ENCODE measurements around the gene UBAP1L. TPM values are rescaled to one million over a fixed set of nuclear protein-coding genes. Genes with fewer than 3 reads are reported as not detected.
A peak's percentile ranks its signal among the peaks of the same experiment; 100 is the strongest.
"Not testable (repeated sequence)": the region's sequence is repeated elsewhere in the genome, so short reads cannot be mapped to it uniquely, and the experiment has no call there.

Gene UBAP1L
- polyA plus RNA-seq, 10 donors, result 2.4 to 6.6 (median 4.1) TPM

DNA sequence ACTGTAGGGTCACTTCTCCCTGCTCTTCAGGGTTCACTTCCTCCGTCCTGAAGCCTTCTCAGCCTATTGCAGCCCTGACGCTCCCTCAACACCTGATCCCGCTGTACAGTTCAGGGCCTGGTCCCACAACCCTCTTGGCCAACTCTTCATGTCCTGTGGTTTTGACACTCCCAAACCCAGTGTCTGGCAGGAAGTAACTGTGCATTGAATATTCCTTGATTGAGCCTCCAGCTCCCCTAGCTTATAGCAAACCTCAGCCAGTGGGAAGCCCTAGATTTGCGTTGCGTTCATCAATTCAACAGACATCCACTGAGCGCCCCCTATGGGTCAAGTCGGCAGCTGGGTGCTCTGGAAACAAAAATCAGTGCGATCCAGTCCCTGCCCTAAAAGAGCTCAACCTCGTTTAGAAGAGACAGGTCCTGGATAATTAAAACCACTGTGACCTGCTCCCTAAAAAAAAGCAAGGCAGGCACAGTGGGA lies 13.5 kb downstream of the UBAP1L start:
- DNase-seq, result peak; percentile 59 to 86 (median 79)

DNA sequence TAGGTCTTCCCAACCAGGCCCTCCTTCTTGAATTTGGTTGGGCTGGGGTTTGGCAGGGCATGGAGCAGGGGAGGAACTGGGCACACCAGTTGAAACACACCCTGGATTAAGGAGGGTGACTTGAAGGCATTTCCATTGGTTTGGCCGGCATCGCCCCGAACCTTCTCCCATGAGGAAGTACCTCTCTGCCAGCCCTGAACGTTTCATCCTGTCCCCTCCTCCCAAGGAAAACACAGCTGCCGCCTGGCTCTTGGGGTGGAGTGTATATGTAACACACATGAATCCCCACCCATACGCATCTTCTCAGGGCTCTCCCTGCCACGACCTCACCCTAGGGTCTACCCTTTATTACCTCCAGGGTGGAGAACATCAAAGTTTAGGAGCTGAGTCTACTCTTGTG lies 14.6 kb downstream of the UBAP1L start:
- no peak for DNase-seq

DNA sequence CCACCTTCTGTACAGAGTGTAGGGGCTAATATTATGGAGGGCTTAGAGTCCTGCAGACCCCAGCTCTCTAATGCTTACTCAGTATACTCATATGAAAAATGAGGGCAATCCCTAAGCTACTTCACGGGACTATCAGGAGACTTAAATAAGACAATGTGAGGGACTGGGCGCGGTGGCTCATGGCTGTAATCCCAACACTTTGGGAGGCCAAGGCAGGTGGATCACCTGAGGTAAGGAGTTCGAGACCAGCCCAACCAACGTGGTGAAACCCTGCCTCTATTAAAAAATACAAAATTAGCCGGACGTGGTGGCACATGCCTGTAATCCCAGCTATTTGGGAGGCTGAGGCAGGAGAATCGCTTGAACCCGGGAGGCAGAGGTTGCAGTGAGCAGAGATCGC lies 15.2 kb downstream of the UBAP1L start:
- DNase-seq, result not testable (repeated sequence)

DNA sequence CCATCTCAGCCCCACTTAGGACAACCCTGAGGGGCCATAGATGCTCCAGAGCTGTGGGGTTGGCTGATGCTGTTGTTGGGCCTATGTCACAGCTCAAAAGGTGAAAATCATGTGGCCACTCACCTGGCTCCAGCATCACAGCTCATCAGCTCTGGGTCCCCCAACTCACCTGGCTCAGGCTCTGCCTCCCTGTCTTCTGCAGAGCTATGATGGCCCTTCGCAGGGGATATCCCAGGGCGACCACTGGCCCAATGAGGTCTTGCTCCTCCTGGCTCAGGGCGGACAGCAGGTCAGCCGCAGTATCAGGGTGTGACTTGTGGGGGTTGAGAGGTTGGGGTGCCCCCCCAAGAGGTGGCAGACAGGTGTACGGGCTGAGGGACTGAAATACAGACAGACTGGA lies 15.7 kb downstream of the UBAP1L start:
- DNase-seq, result no peak

DNA sequence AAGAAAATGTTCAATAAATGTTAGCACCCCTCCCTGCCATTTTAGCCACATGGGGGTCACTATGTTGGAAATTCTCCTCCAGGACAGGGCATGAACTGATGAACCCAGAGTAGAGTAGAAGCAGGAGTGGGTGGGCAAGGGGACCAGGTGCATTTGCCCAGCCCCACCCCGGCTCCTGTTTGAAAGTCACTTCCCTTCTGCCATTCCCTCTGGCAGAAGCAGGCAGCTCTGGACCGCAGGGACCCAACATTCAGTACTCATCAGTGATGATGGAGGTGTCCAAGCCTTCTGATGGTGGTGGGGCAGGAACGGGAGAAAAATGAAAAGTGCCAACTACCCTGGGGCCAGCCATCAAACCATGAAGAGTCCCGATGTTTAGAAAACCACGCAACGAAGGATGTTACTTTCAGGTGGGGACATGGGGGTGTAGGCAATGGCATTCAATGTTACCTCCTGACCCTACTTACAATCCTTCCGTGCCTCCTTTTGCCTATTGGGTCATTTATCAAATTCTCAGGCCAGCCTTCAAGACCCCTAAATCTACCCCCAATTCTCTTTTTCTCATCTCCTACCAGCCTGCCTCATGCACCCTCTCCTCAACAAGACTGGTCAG lies 17.2 kb downstream of the UBAP1L start:
- DNase-seq, result no peak

DNA sequence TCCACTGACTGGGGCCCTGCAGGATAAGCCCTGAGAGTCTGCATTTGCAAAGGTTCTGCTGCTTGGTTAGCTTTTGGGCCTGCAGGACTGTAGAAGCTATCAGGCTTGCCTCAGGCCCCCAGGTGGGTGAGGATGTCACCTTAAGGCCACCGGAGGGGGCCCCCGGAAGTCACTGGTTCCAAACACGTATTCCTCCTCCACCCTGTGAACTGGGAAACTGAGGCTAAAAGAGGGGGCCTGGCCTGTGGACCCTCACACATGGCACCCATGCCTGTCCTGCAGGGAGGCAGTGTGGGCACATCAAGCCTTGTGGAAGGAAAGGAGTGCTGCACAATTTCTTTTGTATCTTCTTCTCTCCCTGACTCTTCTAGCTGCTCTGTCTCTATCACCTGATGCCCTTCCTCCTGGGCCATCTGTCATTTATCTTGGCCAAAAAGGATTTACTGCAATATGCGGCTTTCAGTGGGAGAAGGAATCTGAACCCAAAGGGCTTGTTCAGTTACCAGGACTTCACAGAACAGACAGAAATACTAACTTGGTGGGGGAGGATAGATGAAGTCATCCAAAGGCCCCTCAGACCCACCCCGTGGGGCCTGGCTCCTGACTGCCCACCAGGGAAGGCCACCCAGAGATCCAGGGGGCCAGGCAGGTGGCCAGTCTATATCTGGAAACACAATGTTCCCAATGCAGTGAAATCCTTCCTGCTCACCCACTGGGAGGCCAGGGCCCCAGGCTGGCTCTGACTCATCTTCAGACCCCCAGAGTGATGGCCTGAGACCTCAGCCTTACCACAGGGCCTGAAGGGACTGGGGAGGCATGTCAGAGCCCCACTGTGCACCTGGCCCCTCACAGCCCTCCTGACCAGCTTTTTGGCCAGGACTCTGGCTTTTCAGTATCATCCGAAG lies 18.3 kb downstream of the UBAP1L start:
- DNase-seq, result no peak

DNA sequence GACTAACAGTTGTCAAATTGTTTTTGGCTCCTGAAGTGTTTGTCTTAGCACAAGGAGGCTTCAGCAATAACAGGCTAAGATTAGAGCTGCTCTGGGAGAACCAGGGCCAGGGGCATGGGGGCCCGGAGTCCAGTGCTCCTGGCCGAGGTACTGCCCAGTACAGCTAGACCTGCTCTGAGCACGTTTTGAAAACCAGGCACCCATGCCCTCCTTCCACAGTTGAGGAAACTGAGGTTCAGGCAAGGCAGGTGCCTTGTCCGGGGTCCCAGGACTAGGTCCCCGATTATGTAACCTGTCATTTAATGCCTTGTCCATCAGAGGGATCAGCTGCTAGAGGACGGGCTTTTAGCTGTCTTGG lies 19.3 kb downstream of the UBAP1L start:
- no peak for DNase-seq

DNA sequence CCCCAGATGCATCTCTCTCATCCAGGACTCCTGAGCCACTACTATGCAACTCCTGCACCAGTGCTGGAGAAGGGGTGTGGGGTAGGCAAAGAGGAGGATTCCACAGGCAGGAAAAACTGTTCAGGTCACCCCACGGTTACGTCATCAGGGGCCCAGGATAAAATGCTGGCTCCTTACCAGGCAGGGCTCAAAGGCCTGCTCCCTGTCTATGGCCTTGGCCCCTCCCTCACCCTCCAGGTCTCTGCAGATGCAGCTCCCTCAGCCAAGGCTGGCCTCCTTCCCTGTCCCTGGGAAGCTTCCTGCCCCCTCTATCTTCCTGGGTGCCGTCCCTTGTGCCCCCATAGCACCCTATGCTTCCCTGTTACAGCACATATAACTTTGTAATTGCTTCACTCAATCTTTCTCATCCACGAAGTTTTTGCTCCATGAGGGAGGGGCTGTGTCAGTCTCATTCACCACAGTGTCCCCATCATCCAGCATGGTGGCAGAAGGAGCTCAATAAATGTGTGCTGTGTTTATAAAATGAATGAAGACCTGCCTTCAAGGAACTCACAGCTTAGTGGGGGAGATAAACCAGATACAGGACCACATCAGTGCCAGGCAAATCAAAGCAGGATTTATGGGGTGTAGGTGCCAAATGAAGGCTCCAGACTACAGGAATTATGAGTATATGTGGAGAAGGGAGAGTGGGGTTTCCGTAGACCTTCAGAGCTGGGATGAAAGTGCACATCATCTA lies 19.8 kb downstream of the UBAP1L start:
- no peak for DNase-seq

DNA sequence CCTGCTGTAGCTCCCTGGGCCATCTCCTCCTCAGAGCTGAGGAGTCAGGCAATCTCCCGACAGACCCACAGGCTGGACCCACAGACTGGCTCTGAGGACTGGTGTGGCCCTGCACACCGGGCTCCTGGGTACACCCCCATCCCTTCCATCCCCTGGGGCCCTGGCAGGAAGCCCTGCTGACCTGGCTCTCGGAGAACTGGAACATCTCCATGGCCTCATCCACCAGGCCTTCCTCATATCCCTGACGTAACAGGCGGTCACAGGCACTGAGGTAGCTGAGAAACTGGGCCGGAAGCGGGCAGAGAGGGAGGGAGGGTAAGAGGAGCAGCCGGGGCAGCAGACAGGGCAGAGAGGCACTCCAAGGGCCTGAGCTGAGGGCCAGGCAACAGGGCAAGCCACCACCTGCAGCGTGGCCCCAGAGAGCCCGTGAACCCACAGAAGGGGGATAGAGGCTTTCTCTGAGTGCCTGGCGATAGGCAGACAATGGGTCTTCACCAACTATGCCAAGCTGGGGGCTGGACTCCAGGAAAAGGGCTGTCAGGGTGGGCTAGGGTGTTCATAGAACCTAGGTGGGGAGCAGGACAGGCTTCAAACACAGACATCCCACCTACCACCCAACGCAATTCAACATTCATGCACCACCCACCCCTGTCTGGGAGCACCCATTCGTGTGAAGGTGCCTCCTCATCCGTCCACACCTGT lies 20.6 kb downstream of the UBAP1L start:
- no peak for DNase-seq

DNA sequence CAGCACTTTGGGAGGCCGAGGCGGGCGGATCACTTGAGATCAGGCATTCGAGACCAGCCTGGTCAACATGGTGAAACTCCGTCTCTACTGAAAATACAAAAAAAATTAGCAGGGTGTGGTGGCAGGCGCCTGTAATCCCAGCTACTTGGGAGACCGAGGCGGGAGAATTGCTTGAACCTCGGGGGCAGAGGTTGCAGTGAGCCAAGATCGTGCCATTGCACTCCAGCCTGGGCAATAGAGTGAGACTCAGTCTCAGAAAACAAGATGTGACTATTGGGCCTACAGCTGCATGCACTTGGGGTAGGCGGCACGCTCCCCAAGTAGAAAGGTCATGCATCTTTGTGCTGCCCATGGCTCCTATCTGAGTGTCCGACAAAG lies 21.2 kb downstream of the UBAP1L start:
- not testable (repeated sequence) for DNase-seq

DNA sequence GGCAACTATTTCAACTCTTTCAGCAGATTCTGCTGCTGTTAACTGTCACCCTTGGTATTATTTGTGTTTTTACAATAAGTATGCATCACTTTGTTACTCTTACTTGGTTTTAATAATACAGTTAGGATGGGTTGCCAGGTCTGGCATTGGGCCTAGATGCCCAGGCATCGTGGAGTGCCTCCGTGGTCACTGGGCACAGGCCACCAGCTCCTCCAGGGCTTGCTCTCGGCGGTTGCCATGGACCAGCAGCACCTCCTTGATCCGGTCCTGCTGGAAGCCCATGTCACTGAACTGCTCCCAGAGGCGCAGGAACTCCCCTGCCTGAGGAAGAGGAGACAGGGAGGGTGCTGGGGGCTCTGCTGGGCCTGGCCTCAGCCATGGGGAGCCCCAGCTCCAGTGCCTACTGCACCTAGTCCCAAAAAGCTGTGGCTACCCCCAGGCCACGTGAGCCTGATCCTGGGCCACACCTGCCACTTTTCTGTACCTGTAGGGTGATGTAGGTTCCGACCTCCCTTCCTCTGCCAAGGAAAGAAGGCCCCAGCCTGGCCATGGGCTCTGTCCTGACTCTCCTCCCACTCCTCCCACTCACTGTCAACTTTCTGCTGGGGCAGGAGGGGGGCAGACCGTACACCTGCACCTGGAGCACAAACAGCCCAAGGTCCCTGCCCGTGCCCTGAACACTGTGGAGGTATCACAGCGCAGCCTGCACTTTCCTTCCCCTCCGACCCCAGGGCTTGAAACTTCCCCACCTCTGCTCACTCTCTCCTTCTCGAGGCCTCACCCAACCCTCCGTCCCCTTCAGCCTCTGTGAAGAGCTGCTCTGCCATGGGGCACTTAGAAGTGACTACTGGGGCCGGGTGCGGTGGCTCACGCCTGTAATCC lies 21.8 kb downstream of the UBAP1L start:
- no peak for DNase-seq

DNA sequence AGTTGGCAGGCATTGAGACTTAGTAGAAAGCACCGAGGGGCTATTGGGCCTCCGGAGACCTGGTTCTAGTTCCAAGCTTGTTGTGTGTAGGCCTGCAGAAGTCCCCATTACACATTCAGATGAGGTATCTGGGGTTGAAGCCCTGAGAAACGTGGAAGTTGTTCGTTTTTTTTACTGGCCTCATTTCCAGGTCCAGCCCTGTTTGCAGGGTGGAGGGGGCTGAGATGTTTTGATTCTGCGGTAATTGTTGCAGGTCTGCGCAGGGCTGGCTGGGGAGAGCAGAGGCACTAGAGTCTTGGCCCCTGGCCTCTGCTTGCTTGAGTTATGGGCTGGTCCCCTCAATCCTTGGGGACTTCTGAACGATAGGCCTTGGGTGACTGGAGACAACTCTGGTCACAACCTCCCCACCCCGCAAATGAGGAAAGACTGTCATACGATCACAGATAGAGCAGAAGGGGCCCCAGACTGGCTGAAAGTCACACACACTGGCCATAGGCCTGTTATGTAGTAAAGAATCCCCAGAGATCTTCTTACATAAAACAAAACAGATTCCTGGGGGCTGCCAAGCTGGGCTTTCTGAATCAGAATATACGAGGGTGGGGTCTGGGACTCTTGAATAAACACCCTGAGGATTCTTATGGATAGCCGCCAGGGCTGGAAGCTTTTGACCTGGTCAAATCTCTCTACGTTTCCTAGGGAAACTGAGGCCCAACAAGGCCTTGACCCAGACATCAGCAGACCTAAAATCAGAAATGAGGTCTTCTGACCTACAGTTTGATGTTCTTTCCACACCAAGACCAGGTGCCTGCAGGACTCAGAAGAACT lies 22.8 kb downstream of the UBAP1L start:
- peak in 1 of 3 donors; percentile 55 for DNase-seq

DNA sequence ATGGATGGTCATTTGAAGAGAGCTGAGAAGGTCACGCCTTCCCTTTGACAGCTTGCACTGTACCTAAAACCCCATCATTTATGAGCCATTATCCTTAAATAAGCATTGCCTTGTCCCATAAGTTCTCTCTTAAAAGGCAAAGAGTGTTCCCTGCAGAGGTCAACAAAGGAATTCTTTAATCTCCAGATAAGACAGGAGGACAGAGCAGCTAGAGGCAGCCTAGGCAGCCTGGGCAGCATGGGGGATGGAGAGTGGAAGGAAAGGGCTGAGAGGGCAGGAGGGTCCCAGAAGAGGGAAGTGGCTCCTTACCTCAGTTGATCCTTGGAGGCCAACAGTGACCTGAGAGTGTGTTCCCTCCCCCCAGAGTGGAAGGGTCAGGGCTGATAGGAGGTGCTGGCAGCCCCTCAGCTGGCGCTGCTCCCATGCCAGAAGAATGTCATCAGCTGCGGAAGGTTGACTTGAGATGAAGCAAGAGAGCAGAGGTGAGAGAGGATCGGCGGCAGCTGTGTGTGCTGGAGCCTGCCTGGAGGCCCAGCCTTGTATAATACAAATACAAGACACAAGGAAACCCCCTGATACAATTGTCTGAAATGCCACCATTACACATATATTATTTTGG lies 25.7 kb downstream of the UBAP1L start:
- no peak for DNase-seq

DNA sequence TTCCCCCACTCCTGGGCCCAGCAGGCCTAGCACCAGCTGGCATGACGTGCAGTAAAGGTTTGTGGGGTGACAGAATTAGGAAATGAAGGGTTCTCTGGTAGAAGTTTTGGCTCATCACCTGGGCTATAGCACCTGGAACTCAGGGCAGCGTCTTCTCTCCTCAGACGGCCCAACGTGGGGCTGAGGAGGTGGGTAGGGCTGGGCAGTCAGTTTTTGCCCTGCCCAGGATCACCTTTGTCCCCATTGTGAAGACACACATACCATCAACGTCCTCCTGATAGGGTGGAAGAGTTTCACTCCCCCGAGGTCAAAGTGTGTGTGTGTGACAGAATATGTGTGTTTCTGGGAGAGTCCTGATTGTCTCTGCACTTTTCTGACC lies 26.4 kb downstream of the UBAP1L start:
- DNase-seq, result no peak

DNA sequence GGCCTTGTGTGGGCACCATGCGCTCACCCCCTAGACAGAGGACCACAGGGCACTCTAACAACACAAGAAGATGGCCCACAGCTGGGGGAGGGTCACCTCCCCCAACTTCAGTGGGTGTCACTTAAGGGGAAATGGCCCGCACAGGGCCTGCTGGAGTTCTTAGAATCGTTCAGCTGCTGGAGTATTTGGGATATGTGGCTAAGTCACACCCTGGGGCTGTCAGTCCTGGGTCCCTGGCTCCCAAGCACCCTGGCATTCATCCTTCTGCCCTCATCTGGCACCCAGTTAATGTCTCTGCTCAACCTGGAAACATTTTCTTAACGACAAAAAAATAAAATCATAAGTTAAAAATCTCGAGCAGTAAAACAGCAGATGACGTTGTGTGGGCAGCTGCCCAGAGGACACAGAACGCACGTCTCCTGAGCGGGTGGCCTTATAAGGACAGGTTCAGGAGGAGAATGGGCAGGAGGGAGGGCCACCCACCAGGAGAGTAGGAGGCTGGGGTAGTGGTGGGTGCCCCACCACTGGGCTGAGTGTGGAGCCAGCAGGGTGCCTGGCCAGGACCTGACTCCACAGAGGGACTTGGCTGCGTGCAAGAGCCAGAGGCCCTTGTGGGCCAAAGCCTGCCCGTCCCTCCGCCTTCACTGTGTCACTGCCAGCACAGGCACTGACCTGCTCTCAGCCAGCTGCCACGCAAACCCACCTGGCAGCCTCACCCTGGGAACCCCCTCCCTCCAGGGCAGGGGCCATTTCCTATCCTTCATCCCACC lies 26.9 kb downstream of the UBAP1L start:
- DNase-seq, result peak in 1 of 3 donors; percentile 47

DNA sequence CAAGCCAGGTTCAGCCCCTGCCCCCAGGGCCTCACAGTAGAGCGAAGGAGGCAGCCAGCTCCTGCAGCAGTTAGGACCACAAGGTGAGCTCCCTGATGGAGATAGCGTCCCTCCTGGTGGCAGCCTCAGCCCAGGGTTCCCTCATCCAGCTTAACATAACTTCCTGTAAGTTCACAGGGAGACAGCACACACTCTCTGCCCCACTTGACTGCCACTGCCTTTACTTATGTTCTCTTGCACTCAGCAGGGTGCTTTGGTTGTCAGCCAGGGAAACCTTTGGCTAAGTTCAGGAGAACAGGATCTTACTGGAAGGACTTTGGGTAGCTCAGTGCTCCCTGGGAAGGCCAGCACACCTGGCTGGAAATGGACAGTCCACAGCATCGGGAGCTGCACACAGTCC lies 27.6 kb downstream of the UBAP1L start:
- no peak for DNase-seq

DNA sequence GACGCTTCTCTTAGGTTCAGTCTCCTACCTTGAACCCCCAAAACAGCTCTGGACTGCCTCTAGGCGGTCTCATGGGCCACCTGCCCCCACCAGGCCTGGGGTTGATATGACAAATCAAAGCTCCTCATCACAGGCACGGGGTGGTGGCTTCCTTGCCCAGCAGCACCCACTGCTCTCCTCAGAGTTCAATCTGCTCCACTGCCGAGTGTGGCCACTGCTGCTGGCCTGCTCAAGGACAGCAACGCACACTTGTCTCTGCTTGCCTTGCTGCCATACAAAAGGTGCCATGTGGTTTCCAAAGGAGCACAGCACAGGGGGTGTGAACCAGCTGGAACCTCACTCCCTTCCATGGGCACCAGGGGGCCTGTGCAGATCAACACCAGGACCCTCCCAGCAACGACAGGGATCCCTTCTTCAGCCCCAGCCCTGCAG lies 28.3 kb downstream of the UBAP1L start:
- no peak for DNase-seq

DNA sequence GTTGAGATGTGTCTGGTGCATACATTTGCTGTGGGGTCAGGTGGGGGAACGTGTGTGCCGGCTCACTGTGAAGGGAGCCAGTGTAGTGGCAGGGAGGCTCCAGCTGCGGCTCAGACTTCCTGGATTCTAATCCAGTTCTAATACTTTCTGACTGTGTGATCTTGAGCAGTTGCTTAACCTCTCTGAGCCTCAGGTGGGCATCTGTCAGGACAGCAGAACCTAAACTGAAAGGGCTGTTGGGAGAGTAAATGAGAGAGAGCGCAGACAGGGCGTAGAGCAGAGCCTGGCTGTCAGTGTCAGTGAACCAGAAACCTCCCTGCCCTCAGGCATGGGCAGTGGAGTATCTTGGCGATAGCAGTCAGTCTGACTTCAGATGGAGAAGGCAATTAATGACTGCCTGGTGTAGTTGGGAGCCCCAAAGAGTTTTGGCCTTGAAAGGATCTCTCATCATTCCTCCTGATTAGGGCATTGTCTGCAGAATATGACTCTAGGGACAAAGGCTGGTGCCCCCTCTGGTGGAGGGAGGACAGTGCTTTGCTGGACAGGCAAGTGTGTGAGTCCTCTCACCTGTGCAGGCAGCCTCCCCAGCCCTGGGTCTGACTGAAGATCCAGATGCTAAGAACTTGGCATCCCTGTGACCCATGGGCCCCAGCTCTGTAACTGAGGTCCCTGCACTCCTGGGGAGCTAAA lies 28.9 kb downstream of the UBAP1L start:
- DNase-seq, result no peak

Measured in muscle of back (tissue), 11 donors.